A549 (cell line): ENCODE measurements around the gene COL1A1.

Experiments
- EP300 ChIP-seq, 2 experiments: fragments of >200 bp; sonication (Bioruptor Twin); formaldehyde crosslinking; IDR thresholded peaks; 2 replicates in 1 of 2; 3 replicates in 1 of 2; pipeline ENCODE4 v1.6.1; 2016 to 2017
- RCOR1 ChIP-seq: fragments of 150-350 bp; IDR thresholded peaks from 2 replicates; pipeline ENCODE4 v1.6.1; 2014; ENCODE audit warnings: antibody characterized with exemption, low read length, low read depth
- TF ChIP-seq, protein P1 (sequence below): IDR thresholded peaks from 2 replicates; pipeline ENCODE4 v1.6.1; 2012
- TF ChIP-seq, protein P2 (sequence below): fragments of >200 bp; sonication (Bioruptor Twin); formaldehyde crosslinking; IDR thresholded peaks from 3 replicates; pipeline ENCODE4 v1.5.1; 2016
- TF ChIP-seq, protein P3 (sequence below): fragments of 250-450 bp; sonication (Bioruptor Pico); IDR thresholded peaks from 2 replicates; pipeline ENCODE4 v1.5.0; 2021; ENCODE audit warnings: mild to moderate bottlenecking, moderate library complexity, borderline replicate concordance

DNA sequence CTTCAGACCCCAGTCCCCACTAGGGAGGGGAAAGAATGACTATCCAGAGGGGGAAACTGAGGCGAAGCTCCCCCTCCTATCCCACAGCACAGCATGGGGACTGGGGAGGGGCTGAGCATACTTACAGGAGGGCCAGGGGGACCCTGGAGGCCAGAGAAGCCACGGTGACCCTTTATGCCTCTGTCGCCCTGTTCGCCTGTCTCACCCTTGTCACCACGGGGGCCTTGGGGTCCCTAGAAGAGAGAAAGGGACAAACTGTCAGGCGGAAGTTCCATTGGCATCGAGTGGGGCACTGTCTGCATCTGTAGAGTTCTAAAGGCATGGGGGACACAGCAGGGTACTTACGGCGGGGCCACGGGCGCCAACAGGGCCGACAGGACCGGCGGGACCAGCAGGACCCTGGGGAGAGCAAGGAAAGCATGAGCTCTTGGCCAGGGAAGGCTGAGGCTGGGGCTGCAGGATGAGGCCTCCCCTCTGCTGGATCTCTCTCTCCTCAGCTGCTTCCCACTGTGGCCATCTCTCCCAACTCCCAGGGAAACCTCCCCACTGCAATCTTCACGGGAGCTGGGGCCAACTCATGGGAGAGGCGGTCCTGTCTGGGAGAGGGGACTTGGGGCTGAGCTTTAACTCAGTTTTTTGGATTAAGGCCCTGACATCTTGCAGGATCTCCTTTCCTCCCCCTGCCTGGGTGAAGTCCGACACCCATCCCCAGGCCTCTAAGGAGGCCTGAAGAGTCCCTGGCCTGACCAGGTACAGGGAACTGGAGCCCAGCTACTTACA lies 13.5 kb downstream of the COL1A1 start:
- TF ChIP-seq EP300 (IDR thresholded peaks at IDR 0.05) (no peak), RCOR1 (no peak)
- TF ChIP-seq, protein P1, sequence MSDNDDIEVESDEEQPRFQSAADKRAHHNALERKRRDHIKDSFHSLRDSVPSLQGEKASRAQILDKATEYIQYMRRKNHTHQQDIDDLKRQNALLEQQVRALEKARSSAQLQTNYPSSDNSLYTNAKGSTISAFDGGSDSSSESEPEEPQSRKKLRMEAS, result no peak
- TF ChIP-seq, protein P2, sequence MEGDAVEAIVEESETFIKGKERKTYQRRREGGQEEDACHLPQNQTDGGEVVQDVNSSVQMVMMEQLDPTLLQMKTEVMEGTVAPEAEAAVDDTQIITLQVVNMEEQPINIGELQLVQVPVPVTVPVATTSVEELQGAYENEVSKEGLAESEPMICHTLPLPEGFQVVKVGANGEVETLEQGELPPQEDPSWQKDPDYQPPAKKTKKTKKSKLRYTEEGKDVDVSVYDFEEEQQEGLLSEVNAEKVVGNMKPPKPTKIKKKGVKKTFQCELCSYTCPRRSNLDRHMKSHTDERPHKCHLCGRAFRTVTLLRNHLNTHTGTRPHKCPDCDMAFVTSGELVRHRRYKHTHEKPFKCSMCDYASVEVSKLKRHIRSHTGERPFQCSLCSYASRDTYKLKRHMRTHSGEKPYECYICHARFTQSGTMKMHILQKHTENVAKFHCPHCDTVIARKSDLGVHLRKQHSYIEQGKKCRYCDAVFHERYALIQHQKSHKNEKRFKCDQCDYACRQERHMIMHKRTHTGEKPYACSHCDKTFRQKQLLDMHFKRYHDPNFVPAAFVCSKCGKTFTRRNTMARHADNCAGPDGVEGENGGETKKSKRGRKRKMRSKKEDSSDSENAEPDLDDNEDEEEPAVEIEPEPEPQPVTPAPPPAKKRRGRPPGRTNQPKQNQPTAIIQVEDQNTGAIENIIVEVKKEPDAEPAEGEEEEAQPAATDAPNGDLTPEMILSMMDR, result no peak
- TF ChIP-seq, protein P3, sequence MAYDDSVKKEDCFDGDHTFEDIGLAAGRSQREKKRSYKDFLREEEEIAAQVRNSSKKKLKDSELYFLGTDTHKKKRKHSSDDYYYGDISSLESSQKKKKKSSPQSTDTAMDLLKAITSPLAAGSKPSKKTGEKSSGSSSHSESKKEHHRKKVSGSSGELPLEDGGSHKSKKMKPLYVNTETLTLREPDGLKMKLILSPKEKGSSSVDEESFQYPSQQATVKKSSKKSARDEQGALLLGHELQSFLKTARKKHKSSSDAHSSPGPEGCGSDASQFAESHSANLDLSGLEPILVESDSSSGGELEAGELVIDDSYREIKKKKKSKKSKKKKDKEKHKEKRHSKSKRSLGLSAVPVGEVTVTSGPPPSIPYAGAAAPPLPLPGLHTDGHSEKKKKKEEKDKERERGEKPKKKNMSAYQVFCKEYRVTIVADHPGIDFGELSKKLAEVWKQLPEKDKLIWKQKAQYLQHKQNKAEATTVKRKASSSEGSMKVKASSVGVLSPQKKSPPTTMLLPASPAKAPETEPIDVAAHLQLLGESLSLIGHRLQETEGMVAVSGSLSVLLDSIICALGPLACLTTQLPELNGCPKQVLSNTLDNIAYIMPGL (CRISPR knock-in tag), result no peak
